Thoracic aorta (tissue), 2 donors: ENCODE measurements around the gene VAV2. TPM values are rescaled to one million over a fixed set of nuclear protein-coding genes. Genes with fewer than 3 reads are reported as not detected.

Source experiments
- ATAC-seq: fragments of 150-250 bp; one replicate; pipeline ENCODE4 v1.8.0; 2017; ENCODE audit warnings: low read depth; ENCODE audit not compliant: insufficient number of reproducible peaks, low FRiP score
- DNase-seq: peaks from one replicate; pipeline ENCODE4 v3.0.0-alpha.2; 2020; ENCODE audit warnings: low spot score
- H3K27ac ChIP-seq, 2 donors: fragments of 200-600 bp; sonication (generic); 1 replicate in 1 of 2; 2 replicates in 1 of 2; pipeline ENCODE4 v1.5.1; 2016; ENCODE audit warnings: mild to moderate bottlenecking in 2 of 2, moderate library complexity in 2 of 2
- H3K27me3 ChIP-seq: fragments of 200-600 bp; sonication (generic); replicated peaks from 2 replicates; pipeline ENCODE4 v1.6.0; 2016; ENCODE audit warnings: mild to moderate bottlenecking; ENCODE audit not compliant: insufficient read depth
- H3K36me3 ChIP-seq: fragments of 200-600 bp; sonication (generic); one replicate; pipeline ENCODE4 v1.5.1; 2016
- H3K4me1 ChIP-seq, 2 donors: fragments of 200-600 bp; sonication (generic); 1 replicate in 1 of 2; 2 replicates in 1 of 2; pipeline versions ENCODE4 v1.5.1 to v1.6.0; 2016; ENCODE audit warnings: low read depth in 2 of 2, mild to moderate bottlenecking in 1 of 2; ENCODE audit not compliant: control insufficient read depth in 1 of 2
- H3K4me3 ChIP-seq: fragments of 200-600 bp; sonication (generic); 2 replicates; pipeline ENCODE4 v1.5.1; 2016; ENCODE audit warnings: mild to moderate bottlenecking
- H3K9me3 ChIP-seq: fragments of 200-600 bp; sonication (generic); 2 replicates; pipeline ENCODE4 v1.5.1; 2016
- total RNA-seq, 2 donors: library from RNA; depleted of rRNA; stranded (reverse); fragments of >200 nt; gene quantifications; one replicate each; pipeline versions ENCODE4 v1.1.0 to v1.2.3, GENCODE V29; 2016
- TF ChIP-seq, protein P1 (sequence below): fragments of 200-600 bp; sonication (generic); IDR thresholded peaks from one replicate; pipeline ENCODE4 v1.5.1; 2019; ENCODE audit warnings: antibody characterized with exemption

VAV2 gene
- total RNA-seq, 2 donors from 2014 or later: 10.1 to 11.5 TPM

DNA sequence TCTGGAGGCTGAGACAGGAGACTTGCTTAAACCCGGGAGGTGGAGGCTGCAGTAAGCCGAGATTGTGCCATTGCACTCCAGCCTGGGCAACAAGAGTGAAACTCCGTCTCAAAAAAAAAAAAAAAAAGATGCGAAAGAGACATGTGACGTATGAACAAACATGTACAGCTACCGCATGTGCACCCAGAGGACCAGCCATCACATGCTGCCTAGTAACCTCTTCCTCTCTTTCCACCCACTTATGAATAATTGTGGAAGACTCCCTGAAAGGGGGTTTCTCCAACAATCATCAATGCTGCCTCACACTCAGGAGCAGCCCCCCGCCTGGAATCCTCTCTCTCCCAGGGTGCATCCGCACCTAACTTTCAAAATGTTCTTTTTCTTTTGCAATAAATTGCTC, 256.2 kb downstream of the VAV2 start:
- Histone ChIP-seq H3K9me3 (no peaks in the 10 kb centered on the region), H3K36me3 (no peaks in the 10 kb centered on the region), H3K4me1 (peaks cover 3 to 11% of the 10 kb centered on the region in 2 donors), H3K27ac (no peak overlapping the region), H3K4me3 (no peak overlapping the region), H3K27me3 (no peaks in the 10 kb centered on the region)
- TF ChIP-seq, protein P1, sequence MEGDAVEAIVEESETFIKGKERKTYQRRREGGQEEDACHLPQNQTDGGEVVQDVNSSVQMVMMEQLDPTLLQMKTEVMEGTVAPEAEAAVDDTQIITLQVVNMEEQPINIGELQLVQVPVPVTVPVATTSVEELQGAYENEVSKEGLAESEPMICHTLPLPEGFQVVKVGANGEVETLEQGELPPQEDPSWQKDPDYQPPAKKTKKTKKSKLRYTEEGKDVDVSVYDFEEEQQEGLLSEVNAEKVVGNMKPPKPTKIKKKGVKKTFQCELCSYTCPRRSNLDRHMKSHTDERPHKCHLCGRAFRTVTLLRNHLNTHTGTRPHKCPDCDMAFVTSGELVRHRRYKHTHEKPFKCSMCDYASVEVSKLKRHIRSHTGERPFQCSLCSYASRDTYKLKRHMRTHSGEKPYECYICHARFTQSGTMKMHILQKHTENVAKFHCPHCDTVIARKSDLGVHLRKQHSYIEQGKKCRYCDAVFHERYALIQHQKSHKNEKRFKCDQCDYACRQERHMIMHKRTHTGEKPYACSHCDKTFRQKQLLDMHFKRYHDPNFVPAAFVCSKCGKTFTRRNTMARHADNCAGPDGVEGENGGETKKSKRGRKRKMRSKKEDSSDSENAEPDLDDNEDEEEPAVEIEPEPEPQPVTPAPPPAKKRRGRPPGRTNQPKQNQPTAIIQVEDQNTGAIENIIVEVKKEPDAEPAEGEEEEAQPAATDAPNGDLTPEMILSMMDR: no peak
- ATAC-seq: no peak
- DNase-seq: no peak

DNA sequence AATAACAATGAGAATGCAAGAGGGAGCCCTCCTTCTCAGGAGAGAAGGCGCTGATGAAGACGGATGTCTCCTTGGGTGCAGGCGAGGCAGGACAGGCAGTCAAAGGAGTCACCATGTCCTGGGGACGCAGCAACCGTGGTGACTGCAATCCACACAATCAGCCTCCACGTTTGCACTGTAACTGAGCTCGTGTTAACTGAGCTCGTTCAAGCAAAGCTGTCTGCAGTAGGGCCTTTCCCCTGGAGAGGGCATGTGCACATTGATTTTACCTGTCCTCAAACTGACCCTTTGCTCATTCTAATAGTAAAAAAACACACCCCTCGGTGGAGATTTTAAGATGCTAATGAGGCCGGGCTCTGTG, 256.7 kb downstream of the VAV2 start:
- ATAC-seq: no peak
- TF ChIP-seq, protein P1: no peak
- DNase-seq: no peak
- H3K9me3 ChIP-seq: no peaks in the 10 kb centered on the region
- no peak overlapping the region for H3K27ac ChIP-seq
- no peak overlapping the region for H3K4me3 ChIP-seq
- H3K36me3 ChIP-seq: no peaks in the 10 kb centered on the region
- H3K27me3 ChIP-seq: no peaks in the 10 kb centered on the region
- H3K4me1 ChIP-seq: peaks cover 3 to 11% of the 10 kb centered on the region in 2 donors

DNA sequence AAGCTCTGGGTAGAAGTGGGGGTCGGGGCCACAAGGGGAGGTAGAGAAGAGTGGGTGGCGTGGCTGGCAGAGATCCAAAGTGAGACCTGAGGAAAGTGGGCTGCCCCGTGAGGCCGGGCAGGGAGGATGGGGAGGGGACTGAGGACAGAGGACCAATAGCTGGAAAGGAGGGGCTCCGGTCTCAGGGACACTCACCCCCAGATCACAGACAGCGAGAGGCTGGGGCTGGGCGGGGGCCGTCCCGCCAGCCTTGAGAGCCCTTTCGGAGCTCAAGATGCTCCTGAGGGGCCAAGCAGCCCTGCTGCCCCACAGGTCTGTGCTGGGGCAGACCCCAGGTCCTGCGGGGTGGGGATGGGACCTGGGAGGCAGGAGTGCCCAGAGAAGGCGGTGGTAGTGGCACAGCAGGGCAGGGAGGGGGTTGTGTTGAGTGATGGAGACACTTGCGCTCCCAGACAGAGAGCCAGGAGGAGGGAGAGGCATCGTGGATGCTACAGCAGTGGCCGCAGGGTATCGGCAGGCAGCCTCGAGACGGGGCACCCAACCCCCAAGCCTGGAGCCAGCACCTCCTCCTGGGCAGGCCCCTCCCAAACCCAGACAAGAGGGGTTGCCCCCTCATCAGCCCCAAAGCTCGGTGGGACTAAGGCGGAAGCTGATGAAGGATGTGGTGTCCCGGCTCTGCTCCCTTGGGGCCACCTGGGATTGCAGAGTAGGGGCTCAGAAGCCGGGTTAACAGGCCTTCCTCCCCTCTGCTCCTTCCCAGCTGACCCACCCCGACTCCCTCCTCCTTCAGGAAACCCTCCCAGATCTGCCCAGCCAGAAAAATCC, 257.3 kb downstream of the VAV2 start:
- no peak for ATAC-seq
- TF ChIP-seq, protein P1: no peak
- no peaks in the 10 kb centered on the region for H3K9me3 ChIP-seq
- no peak overlapping the region for H3K27ac ChIP-seq
- H3K4me3 ChIP-seq: no peak overlapping the region
- DNase-seq: no peak
- no peaks in the 10 kb centered on the region for H3K36me3 ChIP-seq
- peaks cover 3 to 11% of the 10 kb centered on the region in 2 donors for H3K4me1 ChIP-seq
- H3K27me3 ChIP-seq: no peaks in the 10 kb centered on the region

DNA sequence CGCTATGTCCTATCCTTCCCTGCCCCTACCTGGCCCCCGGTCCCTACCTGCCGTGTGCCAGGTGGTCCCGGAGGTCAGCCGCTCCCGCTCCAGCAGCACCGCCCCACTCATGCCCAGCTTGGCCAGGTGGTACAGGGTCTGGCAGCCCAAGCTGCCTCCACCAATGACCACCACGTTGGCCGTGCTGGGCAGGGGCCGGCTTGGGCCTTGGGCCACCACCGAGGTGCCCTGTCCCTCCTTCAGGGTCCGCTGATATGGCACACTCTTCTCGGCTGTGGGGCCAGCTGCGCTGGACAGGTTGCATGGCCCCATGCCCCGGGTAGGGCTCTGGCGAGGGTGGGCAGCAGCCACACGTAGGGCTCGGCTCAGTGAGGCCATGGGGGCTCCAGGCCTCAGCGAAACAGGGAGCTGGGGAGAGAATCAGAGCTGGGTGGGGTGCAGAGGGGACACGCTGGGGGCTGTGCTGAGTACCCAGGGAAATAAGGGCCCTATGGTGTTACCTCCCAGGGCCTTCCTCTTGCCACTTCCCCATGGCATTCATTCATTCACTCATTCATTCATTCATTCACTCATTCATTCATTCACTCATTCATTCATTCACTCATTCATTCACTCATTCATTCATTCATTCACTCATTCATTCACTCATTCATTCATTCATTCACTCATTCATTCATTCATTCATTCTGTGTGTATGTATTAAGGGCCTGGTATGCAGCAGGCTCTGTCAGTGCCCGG, 258.2 kb downstream of the VAV2 start:
- H3K9me3 ChIP-seq: no peaks in the 10 kb centered on the region
- TF ChIP-seq, protein P1: no peak
- no peak overlapping the region for H3K4me3 ChIP-seq
- H3K27ac ChIP-seq: no peak overlapping the region
- H3K27me3 ChIP-seq: no peaks in the 10 kb centered on the region
- H3K4me1 ChIP-seq: peaks cover 3 to 11% of the 10 kb centered on the region in 2 donors
- ATAC-seq (no peak), DNase-seq (no peak)
- H3K36me3 ChIP-seq: no peaks in the 10 kb centered on the region

DNA sequence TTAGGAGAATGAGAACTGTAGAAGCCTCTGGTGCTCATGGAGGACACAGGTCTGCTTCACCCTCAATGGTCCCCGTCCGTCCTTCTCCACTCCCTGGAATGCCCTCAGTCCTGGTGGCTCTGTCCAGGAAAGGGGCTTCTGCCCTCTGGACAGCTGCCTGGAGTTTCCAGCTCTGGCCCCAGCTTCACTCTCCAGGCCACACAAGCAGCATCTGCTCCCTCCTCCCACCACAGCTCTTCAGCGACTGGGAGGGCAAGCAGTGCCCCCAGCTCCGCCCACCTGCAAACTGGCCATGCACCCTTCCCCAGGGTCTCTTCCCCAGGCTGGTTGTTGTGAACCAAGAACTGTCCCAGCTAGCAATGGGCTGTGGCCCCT, 258.7 kb downstream of the VAV2 start:
- no peaks in the 10 kb centered on the region for H3K36me3 ChIP-seq
- DNase-seq: no peak
- H3K27me3 ChIP-seq: no peaks in the 10 kb centered on the region
- H3K9me3 ChIP-seq: no peaks in the 10 kb centered on the region
- H3K27ac ChIP-seq: no peak overlapping the region
- TF ChIP-seq, protein P1: no peak
- peaks cover 3 to 10% of the 10 kb centered on the region in 2 donors for H3K4me1 ChIP-seq
- ATAC-seq: no peak
- H3K4me3 ChIP-seq: no peak overlapping the region
